HG03378 (cell line): Measurements from ENCODE around the gene STIM1.

ENCODE experiments used
- ATAC-seq: cut with Tn5 transposase; IDR thresholded peaks from one replicate; pipeline ENCODE4 v1.9.1; 2021; ENCODE audit warnings: mild to moderate bottlenecking, moderate library complexity; ENCODE audit not compliant: unreplicated experiment

The STIM1 gene

DNA sequence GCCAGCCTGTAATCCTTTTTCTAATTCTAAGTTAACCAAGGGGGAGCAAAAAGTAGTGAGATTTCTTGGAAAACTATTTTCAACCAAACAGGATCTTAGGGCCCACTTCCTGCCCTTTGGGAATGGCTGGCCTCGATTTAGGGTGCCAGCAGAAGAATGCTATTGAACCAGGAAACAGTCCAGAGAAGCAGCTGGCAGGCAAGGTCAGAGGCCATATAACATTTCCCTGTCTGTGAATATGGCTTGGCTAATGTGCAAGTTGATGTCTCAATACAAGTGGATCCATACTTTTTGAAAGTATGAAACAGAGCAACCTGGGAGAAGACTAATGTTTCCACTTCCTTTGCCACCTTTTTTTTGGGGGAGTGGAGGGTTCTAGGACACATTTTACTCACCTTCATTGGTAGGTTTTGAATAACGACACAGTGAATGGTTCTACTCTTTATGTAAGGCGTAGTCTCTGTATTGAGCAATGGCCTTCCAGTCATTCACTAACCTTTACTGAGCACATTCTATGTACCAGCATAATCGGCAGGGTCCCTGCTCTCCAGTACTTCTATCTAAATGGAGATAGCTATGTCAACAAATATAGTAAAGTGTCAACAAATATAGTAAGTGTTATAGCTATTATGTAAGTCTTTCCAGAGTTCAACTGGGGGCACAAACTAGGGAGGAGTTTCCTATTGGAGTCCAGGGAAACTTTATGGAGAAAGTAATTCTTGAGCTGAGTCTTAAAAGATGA lies 204.9 kb downstream of the STIM1 start:
- no peak for ATAC-seq

DNA sequence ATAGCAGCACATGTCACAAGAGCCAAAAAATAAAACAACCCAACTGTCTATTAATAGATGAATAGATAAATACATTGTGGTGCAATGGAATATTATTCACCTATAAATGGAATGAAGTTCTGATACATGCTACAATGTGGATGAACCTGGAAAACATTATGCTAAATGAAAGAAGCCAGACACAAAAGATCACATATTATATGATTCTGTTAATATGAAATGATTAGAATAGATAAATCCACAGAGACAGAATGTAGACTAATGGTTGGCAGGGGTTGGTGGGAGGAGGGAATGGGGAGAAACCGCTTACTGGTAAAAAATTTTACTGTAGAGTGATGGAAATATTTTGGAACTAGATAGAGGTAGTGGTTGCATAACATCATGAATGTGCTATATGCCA lies 206.2 kb downstream of the STIM1 start:
- ATAC-seq = no peak

DNA sequence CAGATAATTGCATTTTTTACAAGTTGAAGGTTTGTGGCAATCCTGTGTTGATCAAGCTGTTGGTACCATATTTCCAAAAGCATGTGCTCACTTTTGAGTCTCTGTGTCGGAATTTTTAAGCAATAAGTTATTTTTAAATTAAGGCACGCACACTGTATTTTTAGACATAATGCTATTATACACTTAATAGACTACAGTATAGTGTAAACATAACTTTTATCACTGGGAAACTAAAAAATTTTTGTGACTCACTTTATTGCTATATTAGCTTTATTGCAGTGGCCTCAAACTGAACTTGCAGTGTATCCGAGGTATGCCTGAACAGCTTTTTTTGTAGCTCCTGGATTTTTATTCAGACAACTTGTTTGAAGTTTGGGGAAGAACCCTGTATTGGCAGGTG lies 207.9 kb downstream of the STIM1 start:
- ATAC-seq = no peak

DNA sequence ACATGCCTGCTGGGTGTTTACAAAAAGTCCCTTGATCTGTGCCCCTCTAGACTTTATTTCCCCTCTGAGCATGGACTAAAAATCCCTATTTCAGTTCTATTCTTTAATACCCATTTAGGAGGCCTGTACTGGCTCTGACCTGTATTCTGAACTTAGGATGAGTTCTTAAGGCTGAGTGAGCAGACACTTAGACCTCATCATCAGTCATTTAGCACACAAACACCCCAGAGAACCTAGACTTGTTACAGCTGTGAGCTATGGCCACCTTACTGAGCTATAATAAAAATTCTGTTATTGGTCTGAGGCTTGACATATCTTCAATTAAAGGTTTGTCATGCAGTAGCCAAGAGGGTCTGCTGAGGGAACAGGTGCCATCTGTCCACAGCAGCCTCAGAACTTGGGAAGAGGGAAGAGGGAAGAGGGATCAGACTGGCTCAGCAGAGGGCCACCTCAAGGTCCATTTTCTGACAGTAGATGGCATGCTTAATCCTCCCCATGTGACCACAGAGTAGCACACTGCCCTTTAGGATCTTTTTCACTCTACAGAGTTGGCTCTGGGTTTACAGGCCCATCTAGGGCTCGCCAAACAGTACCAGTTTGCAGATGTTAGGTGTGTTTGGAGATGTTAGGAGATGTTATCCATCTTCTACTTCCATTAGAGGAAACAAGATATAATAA lies 209.0 kb downstream of the STIM1 start:
- ATAC-seq = no peak

DNA sequence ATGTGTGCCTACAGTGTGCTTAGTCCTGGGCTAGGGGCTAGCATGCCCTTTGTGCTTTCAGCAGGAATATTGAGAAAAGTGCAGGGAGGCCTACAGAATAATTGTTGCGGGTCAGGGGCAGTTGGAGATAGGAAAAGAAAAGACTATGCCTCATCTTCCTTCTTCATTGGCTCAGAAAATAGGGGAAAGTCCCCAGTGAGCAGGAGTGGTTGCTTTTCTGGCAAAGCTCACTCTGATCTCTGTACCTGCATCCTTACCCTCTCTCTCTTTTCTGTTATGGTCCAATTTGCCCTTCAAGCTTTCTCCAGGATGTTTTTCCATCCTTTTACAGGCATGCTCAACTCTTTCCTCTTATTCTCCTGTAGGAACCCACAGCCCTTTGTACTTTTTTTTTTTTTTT lies 209.6 kb downstream of the STIM1 start:
- no peak for ATAC-seq

DNA sequence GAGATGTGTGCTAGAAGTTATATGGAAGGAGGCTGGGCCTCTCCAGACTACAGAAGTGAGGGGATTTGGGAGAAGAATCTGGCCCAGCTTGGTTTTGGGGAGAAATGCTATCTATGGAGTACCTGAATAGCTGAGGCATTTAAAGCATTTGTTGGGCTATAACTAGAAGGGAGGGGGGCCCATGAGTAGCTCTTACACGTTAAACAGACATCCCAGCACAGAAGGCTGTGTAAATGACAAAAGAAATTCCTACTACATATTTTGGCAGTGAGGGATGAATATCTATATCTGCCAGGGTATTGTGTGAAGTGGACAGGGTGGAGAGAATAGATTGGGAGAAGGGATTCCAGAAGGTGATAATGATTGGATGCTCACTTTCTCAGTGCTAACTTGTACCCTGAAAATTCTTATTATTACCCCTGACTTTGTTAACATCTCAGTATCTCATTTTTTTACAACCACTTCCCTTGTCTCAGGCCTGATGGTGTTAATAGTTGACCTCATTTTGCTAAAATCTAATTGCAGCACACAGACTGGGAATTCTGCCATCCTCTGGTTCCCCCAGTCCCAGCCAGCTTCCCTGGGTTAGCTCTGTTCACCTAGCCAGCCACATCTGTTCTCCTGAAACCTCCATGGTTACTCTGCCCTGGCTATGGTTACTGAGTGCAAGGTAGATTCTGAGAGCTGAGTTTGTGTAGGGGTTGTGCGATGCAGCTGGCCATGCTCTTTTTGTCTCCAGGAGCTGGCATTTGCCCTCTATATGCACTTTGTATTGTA lies 210.3 kb downstream of the STIM1 start:
- ATAC-seq = no peak

DNA sequence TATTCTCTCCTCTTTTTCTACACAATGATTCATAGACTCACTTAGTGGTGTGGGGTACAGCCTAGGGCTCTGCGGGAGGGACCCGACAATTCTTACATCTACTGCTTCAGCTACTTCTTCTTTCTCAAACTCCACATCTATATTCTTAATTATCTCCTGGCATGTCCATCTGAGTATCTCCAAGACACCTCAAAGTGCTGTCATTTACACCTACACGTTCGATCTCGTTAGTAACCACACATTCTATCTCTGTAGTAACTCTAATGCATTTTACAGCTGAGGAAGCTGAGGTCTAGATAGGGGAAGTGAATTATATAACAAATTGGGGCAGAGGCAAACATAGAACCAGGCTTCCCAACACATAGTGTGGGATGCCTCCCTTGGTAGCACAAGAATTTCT lies 211.4 kb downstream of the STIM1 start:
- no peak for ATAC-seq

DNA sequence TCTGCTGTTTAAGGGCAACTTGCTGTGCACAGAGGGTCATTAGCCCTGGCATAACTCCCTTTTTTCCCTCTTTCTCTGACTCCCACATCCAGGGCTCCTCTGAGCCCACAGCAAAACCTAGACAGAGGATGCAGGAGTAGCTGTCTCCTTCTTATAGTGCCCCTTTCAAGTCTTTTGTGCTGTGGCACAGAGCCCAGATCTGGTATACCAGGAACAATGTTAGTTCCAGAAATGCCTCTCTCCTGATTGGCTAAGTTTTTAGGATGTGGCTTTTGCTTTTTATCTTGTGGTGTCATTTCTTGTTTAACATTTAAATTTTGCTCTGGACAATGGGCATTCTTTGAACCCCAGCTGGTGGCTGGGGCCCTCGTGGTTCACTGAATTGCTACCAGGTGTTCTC lies 213.5 kb downstream of the STIM1 start:
- no peak for ATAC-seq

DNA sequence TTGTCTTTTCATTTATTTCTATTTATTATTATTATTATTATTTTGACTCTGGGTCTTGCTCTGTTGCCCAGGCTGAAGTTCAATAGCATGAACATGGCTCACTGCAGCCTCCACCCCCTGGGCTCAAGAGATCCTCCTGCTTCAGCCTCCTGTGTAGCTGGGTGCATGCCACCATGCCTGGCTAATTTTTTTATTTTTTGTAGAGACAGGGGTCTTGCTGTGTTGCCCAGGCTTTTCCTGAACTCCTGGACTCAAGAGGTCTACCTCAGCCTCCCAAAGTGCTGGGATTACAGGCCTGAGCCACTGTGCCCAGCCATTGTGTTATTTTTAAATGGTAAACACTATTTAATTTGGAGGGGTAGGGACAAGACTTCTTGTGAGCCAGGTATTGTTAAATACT lies 215.9 kb downstream of the STIM1 start:
- no peak for ATAC-seq

DNA sequence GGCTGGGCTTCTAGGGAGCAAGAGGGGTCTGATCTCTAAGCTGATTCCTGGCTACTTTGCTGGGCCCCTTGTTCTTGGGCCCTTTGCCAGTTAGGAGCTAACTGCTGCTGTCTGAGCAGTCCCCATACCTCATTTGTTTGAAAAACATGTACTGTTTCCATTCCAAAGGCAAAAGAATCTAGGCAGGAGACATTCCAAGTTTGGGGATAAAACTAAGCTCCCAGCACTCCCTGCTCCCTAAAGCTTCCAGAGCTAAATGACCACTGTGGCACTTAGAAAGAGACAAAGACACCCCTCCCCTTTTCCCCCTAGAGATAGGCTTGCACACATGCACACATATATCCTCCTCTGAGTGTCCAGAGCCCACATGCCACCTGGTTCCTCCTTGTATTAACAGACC lies 216.4 kb downstream of the STIM1 start:
- no peak for ATAC-seq

DNA sequence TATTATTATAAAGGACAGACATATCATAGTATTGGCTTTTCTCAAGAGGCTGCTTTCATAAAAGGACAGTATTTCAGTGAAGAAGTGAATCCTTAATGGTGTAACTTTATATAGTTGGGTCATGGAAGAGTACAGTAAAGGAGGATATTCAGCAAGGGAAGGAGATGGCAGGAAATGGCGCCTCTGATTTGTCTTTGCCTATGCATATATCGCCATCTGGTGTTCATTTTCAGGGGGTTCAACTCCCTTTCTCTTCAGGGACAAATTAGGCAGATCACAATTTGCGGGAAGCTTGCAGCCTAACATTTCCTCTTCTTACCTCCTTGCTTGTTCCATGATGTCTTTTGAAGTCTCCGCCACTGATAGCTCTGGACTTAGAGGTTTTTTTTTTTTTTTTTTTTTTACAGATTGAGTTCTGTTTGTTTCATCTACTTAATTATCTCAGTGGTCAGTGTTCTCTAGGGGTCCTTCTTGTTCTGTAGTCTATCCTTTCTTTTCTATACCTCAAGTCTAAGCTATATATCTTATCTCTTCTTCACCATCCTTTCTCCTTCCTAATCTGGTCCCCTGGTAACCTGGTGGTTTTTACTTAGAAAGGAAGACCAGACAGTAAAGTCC lies 217.3 kb downstream of the STIM1 start:
- no peak for ATAC-seq

DNA sequence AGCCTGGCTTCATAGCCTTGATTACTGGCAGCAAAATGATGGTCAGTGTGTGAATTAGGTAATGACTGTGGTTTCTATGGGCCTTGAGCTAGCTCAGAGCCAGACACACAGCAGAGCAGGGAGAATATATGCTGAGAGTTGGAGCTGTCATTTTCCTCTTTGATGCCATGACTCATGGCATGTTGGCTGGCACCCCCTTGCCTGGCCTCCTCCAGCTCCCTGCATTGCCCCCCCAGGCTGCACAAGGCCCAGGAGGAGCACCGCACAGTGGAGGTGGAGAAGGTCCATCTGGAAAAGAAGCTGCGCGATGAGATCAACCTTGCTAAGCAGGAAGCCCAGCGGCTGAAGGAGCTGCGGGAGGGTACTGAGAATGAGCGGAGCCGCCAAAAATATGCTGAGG lies 218.8 kb downstream of the STIM1 start:
- no peak for ATAC-seq

DNA sequence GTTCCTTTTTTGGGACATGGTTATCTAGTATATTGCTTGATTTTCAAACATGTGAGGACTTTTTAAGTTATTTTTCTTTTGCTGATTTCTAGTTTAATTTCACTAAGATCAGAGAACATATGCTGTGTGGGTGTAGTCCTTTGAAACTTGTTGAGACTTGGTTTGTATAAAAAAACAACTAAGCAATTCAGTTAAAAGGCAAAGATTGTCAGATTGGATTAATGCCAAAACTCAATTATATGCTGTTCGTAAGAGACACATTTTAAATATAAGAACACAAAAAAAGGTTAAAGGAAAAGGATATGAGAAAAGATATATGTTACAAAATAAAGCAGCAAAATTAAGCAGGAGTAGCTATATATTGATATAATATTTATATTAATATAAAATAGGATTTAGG lies 221.3 kb downstream of the STIM1 start:
- no peak for ATAC-seq

DNA sequence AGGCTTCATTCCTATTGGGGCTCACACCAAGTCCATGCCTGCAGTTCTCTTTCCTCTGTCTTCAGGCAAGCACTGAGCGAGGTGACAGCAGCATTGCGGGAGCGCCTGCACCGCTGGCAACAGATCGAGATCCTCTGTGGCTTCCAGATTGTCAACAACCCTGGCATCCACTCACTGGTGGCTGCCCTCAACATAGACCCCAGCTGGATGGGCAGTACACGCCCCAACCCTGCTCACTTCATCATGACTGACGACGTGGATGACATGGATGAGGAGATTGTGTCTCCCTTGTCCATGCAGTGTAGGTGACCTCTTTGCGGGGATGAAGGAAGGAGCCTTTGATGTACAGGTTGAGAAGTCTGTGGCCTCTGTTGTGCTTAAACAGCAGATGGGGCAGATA lies 227.7 kb downstream of the STIM1 start:
- no peak for ATAC-seq

DNA sequence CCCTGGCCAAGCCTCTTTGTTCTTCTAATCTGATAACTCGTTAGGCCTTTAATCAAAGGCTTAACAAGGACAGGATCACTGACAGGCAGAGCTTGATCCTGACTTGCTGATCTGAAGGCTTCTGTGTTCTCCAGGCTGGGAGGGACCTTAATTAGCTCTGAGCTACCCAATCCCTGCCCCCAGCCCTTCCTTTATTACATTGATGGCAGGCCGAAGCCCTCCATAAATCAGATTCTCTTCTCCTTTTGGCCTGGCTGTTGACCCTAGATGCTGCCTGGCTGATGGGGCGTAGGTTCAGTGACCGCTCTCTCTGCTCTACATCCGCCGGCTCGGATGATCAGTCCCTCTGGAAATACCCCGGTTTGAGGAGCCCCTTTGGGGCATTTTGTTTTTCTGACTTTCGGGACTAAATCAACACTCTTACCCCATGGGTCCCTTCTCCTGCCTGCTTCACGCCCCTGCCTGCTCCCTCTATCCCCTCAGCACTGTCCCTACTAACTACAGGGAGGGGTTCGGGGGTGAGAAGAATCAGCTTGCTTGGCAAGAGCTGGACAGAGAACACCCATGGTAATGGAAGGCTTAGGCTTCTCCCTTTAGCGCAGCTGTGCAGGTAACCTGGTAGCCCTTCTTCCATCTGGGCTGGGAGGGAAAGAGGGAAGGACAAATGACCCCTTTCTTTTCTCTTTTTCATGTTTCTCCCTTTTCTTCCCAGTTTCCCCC lies 229.1 kb downstream of the STIM1 start:
- ATAC-seq = no peak

DNA sequence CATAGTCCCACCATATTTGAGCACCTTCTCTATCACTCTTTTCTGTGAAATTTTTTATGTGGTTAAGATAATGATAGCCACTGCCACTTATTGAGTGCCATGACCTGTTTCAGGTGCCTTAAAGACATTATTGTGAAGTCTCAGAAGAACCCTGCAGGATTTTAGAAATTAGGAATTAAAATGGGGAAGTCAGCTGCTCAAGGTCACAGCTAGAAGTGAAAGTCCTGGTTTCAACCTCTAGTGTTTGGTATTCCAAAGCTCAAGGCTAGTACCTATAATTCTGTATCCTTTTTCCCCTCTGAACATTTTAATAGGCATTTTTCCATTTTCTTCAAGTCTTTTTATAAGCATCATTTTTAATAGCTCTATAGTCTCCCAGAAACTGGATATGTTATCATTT lies 230.1 kb downstream of the STIM1 start:
- no peak for ATAC-seq

DNA sequence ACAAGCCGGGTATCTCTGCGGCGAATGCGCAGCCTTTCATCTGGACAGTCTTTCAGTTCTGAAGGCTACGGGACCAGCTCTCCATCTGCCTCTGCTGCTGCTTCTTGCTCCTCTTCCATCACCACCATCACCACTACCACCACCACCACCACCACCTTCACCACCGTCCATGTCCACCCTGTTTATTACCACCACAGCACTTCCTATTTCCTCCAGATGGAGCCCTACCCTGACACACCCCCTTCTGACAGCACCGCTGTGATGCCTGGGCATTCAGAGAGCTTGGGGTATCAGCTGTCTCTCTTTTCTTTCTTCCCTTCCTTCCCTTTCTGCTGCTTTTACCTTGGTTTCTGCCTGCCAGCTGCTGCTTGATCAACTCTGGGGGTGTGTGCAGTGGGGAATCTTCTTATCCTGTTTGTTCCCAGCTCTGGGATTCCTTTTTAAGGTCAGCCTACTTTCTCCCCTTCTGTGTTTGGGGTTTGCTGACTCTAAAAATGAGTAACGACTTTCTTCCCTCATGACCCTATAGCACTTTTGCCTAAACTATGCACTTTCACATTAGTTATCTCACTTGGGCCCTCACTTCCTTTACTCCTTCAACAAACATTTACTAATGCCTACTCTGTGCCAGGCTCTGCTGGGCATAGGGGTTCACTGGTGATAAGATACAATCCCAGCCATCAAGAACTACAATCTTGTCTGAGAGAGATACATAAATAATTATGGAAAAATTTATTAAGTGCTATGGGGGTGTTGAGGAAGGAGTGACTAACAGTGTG lies 231.3 kb downstream of the STIM1 start:
- no peak for ATAC-seq

DNA sequence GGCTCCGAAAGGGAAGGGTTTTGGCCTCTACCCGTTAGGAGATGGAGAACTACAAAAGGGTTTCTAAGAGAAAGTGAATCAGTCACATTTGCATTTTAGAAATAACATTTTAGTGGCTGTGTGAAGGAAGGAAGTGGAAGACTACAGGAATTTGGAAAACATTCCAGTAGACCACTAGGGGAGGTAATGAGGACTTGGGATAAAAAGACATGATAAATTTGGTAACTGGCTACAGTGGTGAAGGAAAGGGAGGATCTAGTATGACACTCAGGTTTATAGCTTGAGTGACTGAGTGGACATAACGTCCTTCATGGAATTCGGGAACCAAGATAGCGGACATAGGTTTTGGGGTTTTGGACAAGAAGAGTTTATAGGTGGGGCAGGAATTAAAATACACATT lies 232.1 kb downstream of the STIM1 start:
- ATAC-seq = no peak

DNA sequence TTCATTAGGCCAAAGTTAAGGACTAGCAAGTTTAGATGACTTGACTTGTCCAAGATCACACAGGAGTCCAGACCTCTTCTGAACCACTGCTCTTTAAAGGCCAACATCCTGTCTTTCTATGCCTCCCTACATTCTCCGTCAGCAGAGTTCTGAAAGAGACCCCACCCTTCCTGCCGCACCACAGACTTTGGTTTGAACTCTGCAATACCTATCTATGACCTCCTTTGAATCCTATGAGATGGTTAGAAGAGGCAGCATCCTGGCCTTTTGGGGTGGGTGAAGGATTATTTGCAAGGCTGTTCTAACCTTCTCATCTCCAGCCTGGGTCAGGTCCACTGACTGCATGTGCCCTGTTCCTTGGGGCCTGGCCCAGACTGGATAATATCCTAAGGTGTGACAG lies 234.8 kb downstream of the STIM1 start:
- no peak for ATAC-seq

DNA sequence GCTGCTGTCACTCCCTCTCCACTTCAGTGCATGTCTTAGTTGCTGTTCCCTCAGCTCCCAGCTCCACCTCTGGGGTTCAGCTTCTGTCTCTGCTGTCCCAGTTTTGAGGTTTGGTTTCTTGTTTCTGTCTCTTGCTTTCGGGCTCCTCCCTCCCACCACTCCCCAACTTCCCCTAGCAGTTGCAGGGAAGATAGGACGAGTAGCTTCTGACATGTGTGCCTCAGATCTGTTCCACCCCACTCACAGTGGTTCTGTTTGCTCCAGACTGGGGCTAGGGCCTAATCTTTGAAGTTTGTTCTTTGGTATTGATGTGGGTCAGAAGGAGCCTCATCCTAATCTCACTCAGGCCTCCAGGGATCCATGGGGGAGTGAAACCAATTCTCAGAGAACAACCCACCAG lies 236.6 kb downstream of the STIM1 start:
- ATAC-seq = no peak
